Right lobe of liver (tissue), 6 donors: ENCODE results near the gene TSPYL4. TPM values are rescaled to one million over a fixed set of nuclear protein-coding genes. Genes with fewer than 3 reads are reported as not detected.
"Not testable (repeated sequence)": the region's sequence is repeated elsewhere in the genome, so short reads cannot be mapped to it uniquely, and the experiment has no call there.

Experiments
- ATAC-seq, 4 donors: fragments of 200-7000 bp; cut with Tn5 transposase; one replicate each; pipeline ENCODE4 v1.9.1; 2020; ENCODE audit warnings: mild to moderate bottlenecking in 4 of 4, moderate library complexity in 4 of 4
- DNase-seq, 3 donors: peaks; one replicate each; pipeline ENCODE4 v3.0.0-alpha.2; 2020
- H3K27ac ChIP-seq, 3 donors: fragments of 200-600 bp; one replicate each; pipeline ENCODE4 v1.8.0; 2022
- H3K27me3 ChIP-seq, 2 donors: fragments of 200-600 bp; one replicate each; pipeline ENCODE4 v1.8.0; 2022
- H3K36me3 ChIP-seq, 4 donors: fragments of 200-600 bp; sonication (generic) in 1 of 4; one replicate each; pipeline versions ENCODE4 v1.5.1 to v1.8.0; 2017 to 2022; ENCODE audit warnings: control low read depth in 1 of 4
- H3K4me1 ChIP-seq, 4 donors: fragments of 200-600 bp; sonication (generic) in 1 of 4; one replicate each; pipeline versions ENCODE4 v1.5.1 to v1.8.0; 2017 to 2022; ENCODE audit warnings: control low read depth in 1 of 4
- H3K4me3 ChIP-seq, 3 donors: fragments of 200-600 bp; one replicate each; pipeline ENCODE4 v1.8.0; 2022
- H3K9me3 ChIP-seq, 4 donors: fragments of 200-600 bp; sonication (generic) in 1 of 4; one replicate each; pipeline versions ENCODE4 v1.5.1 to v1.8.0; 2017 to 2022; ENCODE audit warnings: control low read depth in 1 of 4
- POLR2A ChIP-seq: fragments of 450-650 bp; IDR thresholded peaks from one replicate; pipeline ENCODE4 v1.6.1; 2017; ENCODE audit warnings: antibody characterized with exemption, mild to moderate bottlenecking
- WGBS: methylation state at CpG from one replicate; pipeline ENCODE4 v1.1.6; 2018; ENCODE audit warnings: low coverage, low lambda C conversion rate; ENCODE audit not compliant: insufficient coverage; ENCODE audit errors: missing lambda C conversion rate; 5-methylcytosine and 5-hydroxymethylcytosine counted together
- intact Hi-C, 2 donors: fragments of 100-400 bp; cut with DNase I; formaldehyde crosslinking; loops; one replicate each; pipeline versions ENCODE4 v1.11.2 to v1.14.1; 2022
- total RNA-seq, 6 experiments: library from RNA; depleted of rRNA in 2 of 6; stranded (reverse); fragments of >200 nt in 2 of 6; fragmentation: NEBNext Ultra II Directional in 3 of 6; extraction: Animal tissue kit (Norgen Biotek cat#: 25700) in 3 of 6; gene quantifications; one replicate each; pipeline versions ENCODE4 v1.1.0 to v1.2.4, GENCODE V29; 2016 to 2023
- TF ChIP-seq, protein P1 (sequence below), 4 donors: fragments of 200-600 bp in 3 of 4; fragments of 450-650 bp in 1 of 4; IDR thresholded peaks; one replicate each; pipeline versions ENCODE4 v1.5.1 to v1.8.0; 2016 to 2022; ENCODE audit warnings: antibody characterized with exemption in 4 of 4, mild to moderate bottlenecking in 2 of 4
- donor health status: DM: no; HTN: yes; CAD: no.
- donor health status: DM: no; HTN: no; CAD: no.
- donor health status: DM: no; HTN: no; CAD: no.
- donor health status: DM: no; HTN: yes; CAD: no.
- donor health status: DM: no; HTN: yes; CAD: no.

TSPYL4 gene
- total RNA-seq, 6 experiments from 2014 or later: 2.7 to 8.5 (median 3.5) TPM

GRCh38 chr6:116287689-116288282, 33.9 kb upstream of the TSPYL4 start:
- Histone ChIP-seq H3K27me3 (no peaks in the 10 kb centered on the region), H3K9me3 (no peaks in the 10 kb centered on the region), H3K27ac (no peak overlapping the region), H3K4me1 (no peaks in the 10 kb centered on the region), H3K36me3 (no peaks in the 10 kb centered on the region), H3K4me3 (no peak overlapping the region)
- 72% methylated on average over 2 of the region's 2 CpGs for whole genome bisulfite sequencing
- intact Hi-C loops: no loop called here
- ATAC-seq (peak; percentile 85 to 95 (median 88)), DNase-seq (no peak)
- no peak for TF ChIP-seq POLR2A
- TF ChIP-seq, protein P1, sequence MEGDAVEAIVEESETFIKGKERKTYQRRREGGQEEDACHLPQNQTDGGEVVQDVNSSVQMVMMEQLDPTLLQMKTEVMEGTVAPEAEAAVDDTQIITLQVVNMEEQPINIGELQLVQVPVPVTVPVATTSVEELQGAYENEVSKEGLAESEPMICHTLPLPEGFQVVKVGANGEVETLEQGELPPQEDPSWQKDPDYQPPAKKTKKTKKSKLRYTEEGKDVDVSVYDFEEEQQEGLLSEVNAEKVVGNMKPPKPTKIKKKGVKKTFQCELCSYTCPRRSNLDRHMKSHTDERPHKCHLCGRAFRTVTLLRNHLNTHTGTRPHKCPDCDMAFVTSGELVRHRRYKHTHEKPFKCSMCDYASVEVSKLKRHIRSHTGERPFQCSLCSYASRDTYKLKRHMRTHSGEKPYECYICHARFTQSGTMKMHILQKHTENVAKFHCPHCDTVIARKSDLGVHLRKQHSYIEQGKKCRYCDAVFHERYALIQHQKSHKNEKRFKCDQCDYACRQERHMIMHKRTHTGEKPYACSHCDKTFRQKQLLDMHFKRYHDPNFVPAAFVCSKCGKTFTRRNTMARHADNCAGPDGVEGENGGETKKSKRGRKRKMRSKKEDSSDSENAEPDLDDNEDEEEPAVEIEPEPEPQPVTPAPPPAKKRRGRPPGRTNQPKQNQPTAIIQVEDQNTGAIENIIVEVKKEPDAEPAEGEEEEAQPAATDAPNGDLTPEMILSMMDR (IDR thresholded peaks at IDR 0.05): peak; percentile 87 to 90 (median 88)

- Histone ChIP-seq H3K4me3 (no peak overlapping the region), H3K36me3 (no peaks in the 10 kb centered on the region), H3K27ac (no peak overlapping the region), H3K4me1 (no peaks in the 10 kb centered on the region), H3K27me3 (no peaks in the 10 kb centered on the region), H3K9me3 (no peaks in the 10 kb centered on the region)
- ATAC-seq (no peak), DNase-seq (no peak)
- TF ChIP-seq, protein P1 (IDR thresholded peaks at IDR 0.05): no peak
- TF ChIP-seq POLR2A: no peak
- intact Hi-C loops: no loop called here
- 62% methylated on average over 1 of the region's 1 CpG for WGBS
Measured at GRCh38 chr6:116286773-116287358, 33.0 kb upstream of the TSPYL4 start.

DNA sequence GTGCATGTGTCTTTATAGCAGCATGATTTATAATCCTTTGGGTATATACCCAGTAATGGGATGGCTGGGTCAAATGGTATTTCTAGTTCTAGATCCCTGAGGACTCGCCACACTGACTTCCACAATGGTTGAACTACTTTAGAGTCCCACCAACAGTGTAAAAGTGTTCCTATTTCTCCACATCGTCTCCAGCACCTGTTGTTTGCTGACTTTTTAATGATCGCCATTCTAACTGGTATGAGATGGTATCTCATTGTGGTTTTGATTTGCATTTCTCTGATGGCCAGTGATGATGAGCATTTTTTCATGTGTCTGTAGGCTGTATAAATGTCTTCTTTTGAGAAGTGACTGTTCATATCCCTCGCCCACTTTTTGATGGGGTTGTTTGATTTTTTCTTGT, 31.1 kb upstream of the TSPYL4 start:
- DNase-seq, ATAC-seq, H3K4me1 ChIP-seq, H3K27me3 ChIP-seq, H3K36me3 ChIP-seq, H3K4me3 ChIP-seq, H3K9me3 ChIP-seq, H3K27ac ChIP-seq, intact Hi-C loops: not testable (repeated sequence)
- WGBS: 92% methylated on average over 4 of the region's 4 CpGs

GRCh38 chr6:116283191-116283590, 29.3 kb upstream of the TSPYL4 start:
- no peak for TF ChIP-seq POLR2A
- Histone ChIP-seq H3K36me3 (no peaks in the 10 kb centered on the region), H3K4me3 (no peak overlapping the region), H3K9me3 (no peaks in the 10 kb centered on the region), H3K27ac (no peak overlapping the region), H3K4me1 (peaks cover 0 to 7% (median 3%) of the 10 kb centered on the region in 4 donors), H3K27me3 (no peaks in the 10 kb centered on the region)
- WGBS: 100% methylated on average over 1 of the region's 1 CpG
- intact Hi-C loops: no loop called here
- no peak for ATAC-seq
- DNase-seq: no peak

- DNase-seq (no peak), ATAC-seq (no peak)
- WGBS: 69% methylated on average over 2 of the region's 2 CpGs
- TF ChIP-seq, protein P1 (IDR thresholded peaks at IDR 0.05): no peak
- TF ChIP-seq POLR2A: no peak
- intact Hi-C loops: no loop called here
- H3K4me3 ChIP-seq: no peak overlapping the region
- H3K36me3 ChIP-seq: no peaks in the 10 kb centered on the region
- H3K9me3 ChIP-seq: no peaks in the 10 kb centered on the region
- no peak overlapping the region for H3K27ac ChIP-seq
- H3K4me1 ChIP-seq: peaks cover 0 to 10% (median 5%) of the 10 kb centered on the region in 4 donors
- no peaks in the 10 kb centered on the region for H3K27me3 ChIP-seq
Measured at GRCh38 chr6:116282698-116283097, 28.8 kb upstream of the TSPYL4 start.
